Ascending aorta (tissue), 2 donors: ENCODE results near the gene DIP2C. TPM values are rescaled to one million over a fixed set of nuclear protein-coding genes. Genes with fewer than 3 reads are reported as not detected.
A peak's percentile ranks its signal among the peaks of the same experiment; 100 is the strongest.

Experiments
- DNase-seq, 2 donors: peaks; one replicate each; pipeline ENCODE4 v3.0.0-alpha.2; 2019; ENCODE audit warnings: low spot score in 2 of 2
- H3K27ac ChIP-seq, 2 donors: fragments of 200-600 bp; sonication (generic); one replicate each; pipeline ENCODE4 v1.5.1; 2016 to 2017; ENCODE audit warnings: mild to moderate bottlenecking in 1 of 2
- H3K27me3 ChIP-seq: fragments of 200-600 bp; sonication (generic); one replicate; pipeline ENCODE4 v1.5.1; 2017
- H3K36me3 ChIP-seq, 2 donors: fragments of 200-600 bp; sonication (generic); one replicate each; pipeline ENCODE4 v1.5.1; 2016
- H3K4me1 ChIP-seq, 2 donors: fragments of 200-600 bp; sonication (generic); one replicate each; pipeline ENCODE4 v1.5.1; 2016 to 2017; ENCODE audit warnings: mild to moderate bottlenecking in 1 of 2
- H3K4me3 ChIP-seq, 2 donors: fragments of 200-600 bp; sonication (generic); one replicate each; pipeline ENCODE4 v1.5.1; 2016 to 2017; ENCODE audit warnings: mild to moderate bottlenecking in 1 of 2
- H3K9me3 ChIP-seq, 2 donors: fragments of 200-600 bp; sonication (generic); one replicate each; pipeline ENCODE4 v1.5.1; 2016
- CTCF ChIP-seq, 3 experiments: fragments of 200-600 bp in 2 of 3; fragments of 450-650 bp in 1 of 3; sonication (generic) in 2 of 3; IDR thresholded peaks; one replicate each; pipeline ENCODE4 v1.5.1; 2016 to 2019; ENCODE audit warnings: antibody characterized with exemption in 3 of 3, mild to moderate bottlenecking in 1 of 3, moderate library complexity in 1 of 3
- intact Hi-C: fragments of 100-400 bp; cut with DNase I; formaldehyde crosslinking; loops from one replicate; pipeline ENCODE4 v1.15.1; 2023
- total RNA-seq: library from RNA; depleted of rRNA; stranded (reverse); fragments of >200 nt; gene quantifications from one replicate; pipeline ENCODE4 v1.1.0, GENCODE V29; 2016

The DIP2C gene
- total RNA-seq, 1 donor from 2014 or later: 14.7 TPM

- Histone ChIP-seq H3K36me3 (no peaks in the 10 kb centered on the region), H3K9me3 (no peaks in the 10 kb centered on the region), H3K27ac (no peak overlapping the region), H3K4me1 (peaks cover 0 to 29% of the 10 kb centered on the region in 2 donors), H3K4me3 (no peak overlapping the region), H3K27me3 (no peaks in the 10 kb centered on the region)
- no peak for TF ChIP-seq CTCF (IDR thresholded peaks at IDR 0.05)
- intact Hi-C loops: no loop called here
- DNase-seq: no peak
Measured at GRCh38 chr10:620971-621370, 68.5 kb downstream of the DIP2C start.

- DNase-seq: no peak
- TF ChIP-seq CTCF (IDR thresholded peaks at IDR 0.05): no peak
Measured at GRCh38 chr10:620417-620816, 69.1 kb downstream of the DIP2C start.

GRCh38 chr10:619710-620109 is 69.8 kb downstream of the DIP2C start:
- TF ChIP-seq CTCF (IDR thresholded peaks at IDR 0.05): no peak
- no peak overlapping the region for H3K4me3 ChIP-seq
- no peaks in the 10 kb centered on the region for H3K9me3 ChIP-seq
- H3K27ac ChIP-seq: no peak overlapping the region
- H3K4me1 ChIP-seq: peaks cover 0 to 20% of the 10 kb centered on the region in 2 donors
- intact Hi-C loops: no loop called here
- no peaks in the 10 kb centered on the region for H3K27me3 ChIP-seq
- H3K36me3 ChIP-seq: no peaks in the 10 kb centered on the region
- no peak for DNase-seq

More at GRCh38 chr10:620417-620816, 69.1 kb downstream of the DIP2C start:
- Histone ChIP-seq H3K27ac (no peak overlapping the region), H3K4me1 (peaks cover 0 to 23% of the 10 kb centered on the region in 2 donors), H3K4me3 (no peak overlapping the region), H3K9me3 (no peaks in the 10 kb centered on the region), H3K36me3 (no peaks in the 10 kb centered on the region), H3K27me3 (no peaks in the 10 kb centered on the region)
- intact Hi-C loops: no loop called here

- intact Hi-C loops: no loop called here
Measured at GRCh38 chr10:618229-618989, 71.1 kb downstream of the DIP2C start.

GRCh38 chr10:617471-617870 is 72.0 kb downstream of the DIP2C start:
- Histone ChIP-seq H3K9me3 (no peaks in the 10 kb centered on the region), H3K27ac (no peak overlapping the region), H3K27me3 (no peaks in the 10 kb centered on the region), H3K4me3 (no peak overlapping the region), H3K4me1 (peaks cover 3 to 23% of the 10 kb centered on the region in 2 donors), H3K36me3 (no peaks in the 10 kb centered on the region)
- intact Hi-C loops: no loop called here
- DNase-seq: no peak
- no peak for TF ChIP-seq CTCF (IDR thresholded peaks at IDR 0.05)

More at GRCh38 chr10:618229-618989, 71.1 kb downstream of the DIP2C start:
- H3K27ac ChIP-seq: peak overlapping the region; percentile 15 to 23
- H3K36me3 ChIP-seq: no peaks in the 10 kb centered on the region
- no peaks in the 10 kb centered on the region for H3K27me3 ChIP-seq
- no peak overlapping the region for H3K4me3 ChIP-seq
- H3K9me3 ChIP-seq: no peaks in the 10 kb centered on the region
- no peak for DNase-seq
- H3K4me1 ChIP-seq: peaks cover 0 to 16% of the 10 kb centered on the region in 2 donors
- TF ChIP-seq CTCF (IDR thresholded peaks at IDR 0.05): no peak
